OCI-LY7 (cell line): ENCODE results near the gene TRIM46. TPM values are rescaled to one million over a fixed set of nuclear protein-coding genes. Genes with fewer than 3 reads are reported as not detected.
A peak's percentile ranks its signal among the peaks of the same experiment; 100 is the strongest.

Experiments
- BruUV-seq: library from RNA; stranded (reverse); fragments of 400-500 nt; replicated peaks from 2 replicates; lab custom pipeline; 2021; lab: Mats Ljungman, UMichigan
- CTCF ChIA-PET: fragments of 300-600 bp; sonication (Branson Sonifier 250); formaldehyde crosslinking; loops from one replicate; lab custom pipeline; 2022; ENCODE audit warnings: antibody characterized with exemption; ENCODE audit not compliant: unreplicated experiment; lab: Charles Lee
- POLR2A ChIA-PET: fragments of 300-600 bp; sonication (Branson Sonifier 250); formaldehyde crosslinking; loops from one replicate; lab custom pipeline; 2022; ENCODE audit warnings: antibody characterized with exemption; lab: Charles Lee
- DNase-seq: peaks from one replicate; pipeline ENCODE4 v3.0.0-alpha.2; 2015; ENCODE audit warnings: low spot score
- H2AFZ ChIP-seq: fragments of 200-600 bp; sonication (generic), shearing (Covaris generic); 2 replicates; pipeline ENCODE4 v1.6.1; 2014; ENCODE audit warnings: mild to moderate bottlenecking, antibody characterized with exemption, low read length, moderate library complexity
- H3K27ac ChIP-seq: fragments of 200-600 bp; sonication (generic); 2 replicates; pipeline ENCODE4 v1.5.1; 2014; ENCODE audit warnings: mixed run types, low read depth, mild to moderate bottlenecking, moderate library complexity, low read length, inconsistent platforms; ENCODE audit not compliant: poor library complexity, severe bottlenecking
- H3K36me3 ChIP-seq: fragments of 200-600 bp; sonication (generic); 2 replicates; pipeline ENCODE4 v1.6.1; 2014; ENCODE audit warnings: mild to moderate bottlenecking, antibody characterized with exemption, low read length, moderate library complexity, mixed read lengths; ENCODE audit not compliant: insufficient read depth
- H3K4me1 ChIP-seq: fragments of 200-600 bp; sonication (generic); 2 replicates; pipeline ENCODE4 v1.5.1; 2014; ENCODE audit warnings: mild to moderate bottlenecking, low read length; ENCODE audit not compliant: insufficient read depth, poor library complexity, severe bottlenecking
- H3K4me2 ChIP-seq: fragments of 200-600 bp; sonication (generic); 2 replicates; pipeline ENCODE4 v1.6.1; 2014; ENCODE audit warnings: mild to moderate bottlenecking, low read length
- H3K4me3 ChIP-seq: fragments of 200-600 bp; sonication (generic); 2 replicates; pipeline ENCODE4 v1.5.1; 2014; ENCODE audit warnings: mild to moderate bottlenecking, low read depth, low read length; ENCODE audit not compliant: poor library complexity, severe bottlenecking
- H3K79me2 ChIP-seq: fragments of 200-600 bp; sonication (generic); 2 replicates; pipeline ENCODE4 v1.6.1; 2016; ENCODE audit warnings: low read depth, mild to moderate bottlenecking, low read length, moderate library complexity, mixed read lengths; ENCODE audit not compliant: insufficient read depth
- H3K9me2 ChIP-seq: fragments of 200-600 bp; sonication (generic); 2 replicates; pipeline ENCODE4 v1.6.1; 2016; ENCODE audit warnings: mild to moderate bottlenecking, low read length, mixed read lengths; ENCODE audit not compliant: insufficient read depth
- H3K9me3 ChIP-seq: fragments of 200-600 bp; sonication (generic); 2 replicates; pipeline ENCODE4 v1.6.1; 2014; ENCODE audit warnings: mild to moderate bottlenecking, mixed run types, low read length, mixed read lengths
- H4K20me1 ChIP-seq: fragments of 200-600 bp; sonication (generic); 2 replicates; pipeline ENCODE4 v1.6.1; 2014; ENCODE audit warnings: mild to moderate bottlenecking, antibody characterized with exemption, low read length, moderate library complexity, mixed read lengths; ENCODE audit not compliant: insufficient read depth
- CTCF ChIP-seq: fragments of 200-600 bp; sonication (generic); conservative IDR thresholded peaks from 2 replicates; pipeline ENCODE4 v1.5.1; 2014; ENCODE audit warnings: mild to moderate bottlenecking, antibody characterized with exemption, low read length, moderate library complexity, mixed read lengths
- EZH2phosphoT487 ChIP-seq: fragments of 200-600 bp; sonication (generic); IDR thresholded peaks from 2 replicates; pipeline ENCODE4 v1.6.1; 2018; ENCODE audit warnings: low read depth, borderline replicate concordance, mild to moderate bottlenecking, mixed run types, antibody characterized with exemption, low read length, moderate library complexity, mixed read lengths
- intact Hi-C: fragments of 100-400 bp; cut with micrococcal nuclease; formaldehyde crosslinking; loops from one replicate; pipeline ENCODE4 v1.10.0; 2022; ENCODE audit not compliant: unreplicated experiment
- total RNA-seq, 2 experiments: library from RNA; depleted of rRNA in 1 of 2; stranded (reverse); fragments of >200 nt in 1 of 2; shearing (Covaris generic) in 1 of 2; gene quantifications; 2 replicates each; pipeline ENCODE4 v1.2.3, GENCODE V29; 2014 to 2022

TRIM46 gene
- total RNA-seq, 2 experiments from 2014 or later: 3.1 to 4.5 TPM

- Histone ChIP-seq H3K27ac (peak overlapping the region; percentile 64), H2AFZ (peak overlapping the region; percentile 90; the same call in 1 of the 2 replicates), H3K9me2 (no peaks in the 10 kb centered on the region), H3K4me3 (peak overlapping the region; percentile 82), H3K4me1 (peaks cover 45% of the 10 kb centered on the region), H3K9me3 (no peaks in the 10 kb centered on the region), H4K20me1 (no peaks in the 10 kb centered on the region), H3K4me2 (peak overlapping the region; percentile 91), H3K79me2 (peaks cover 14% of the 10 kb centered on the region; the same call in 1 of the 2 replicates), H3K36me3 (peaks cover 18% of the 10 kb centered on the region; the same call in 1 of the 2 replicates)
- TSS peak; percentile 78 for BruUV-seq
- ChIA-PET CTCF (interaction anchor here (0.7 to 1.8 kb wide), 4 partner anchors 13 to 80 kb away, joined by 3 to 12 read pairs (median 4); no protein-coding TSS in a partner anchor), POLR2A (interaction anchor here (0.6 to 2.0 kb wide), 10 partner anchors 12 to 94 kb away, joined by 3 to 8 read pairs (median 4); no protein-coding TSS in a partner anchor)
- no peak for DNase-seq
- intact Hi-C loops: loop anchor here (2.0 kb wide), 1 partner anchor 31 kb away; the partner anchor contains the start of gene DPM3
- TF ChIP-seq CTCF (no peak), EZH2phosphoT487 (no peak)
Measured at GRCh38 chr1:155171836-155172731, 1.6 kb upstream of the TRIM46 start.

GRCh38 chr1:155172732-155173477 is 744 bp upstream of the TRIM46 start, which contains the start of gene KRTCAP2:
Gene KRTCAP2 (minus strand): TSS chr1:155173304. CDS start chr1:155173224, 80 bp downstream.
- Histone ChIP-seq H2AFZ (peak within 1 kb of the TSS; percentile 90), H3K36me3 (peaks cover 18% of the 10 kb centered on the region; the same call in 1 of the 2 replicates), H3K4me2 (peak within 1 kb of the TSS; percentile 91), H3K4me1 (peaks cover 37% of the 10 kb centered on the region), H3K27ac (peak within 1 kb of the TSS; percentile 64), H3K9me2 (no peaks in the 10 kb centered on the region), H3K79me2 (peaks cover 14% of the 10 kb centered on the region; the same call in 1 of the 2 replicates), H4K20me1 (no peaks in the 10 kb centered on the region), H3K9me3 (no peaks in the 10 kb centered on the region), H3K4me3 (peak within 1 kb of the TSS; percentile 82)
- intact Hi-C loops: loop anchor here (1.0 to 2.0 kb wide), 2 partner anchors 32 to 54 kb away; partner anchors contain the start of gene DPM3
- DNase-seq: peak; percentile 98
- CTCF ChIA-PET: interaction anchor here (0.7 to 1.8 kb wide), 7 partner anchors 12 to 151 kb away, joined by 3 to 12 read pairs (median 3); partner anchors contain the start of gene THBS3
- TF ChIP-seq CTCF (peak; percentile 92), EZH2phosphoT487 (no peak)
- POLR2A ChIA-PET: interaction anchor here (0.6 to 2.0 kb wide), 11 partner anchors 12 to 135 kb away, joined by 3 to 8 read pairs (median 4); no protein-coding TSS in a partner anchor
- no TSS peak for BruUV-seq
